Body of pancreas (tissue), 4 donors: ENCODE measurements around the gene TMEM50B. TPM values are rescaled to one million over a fixed set of nuclear protein-coding genes. Genes with fewer than 3 reads are reported as not detected.

Experiments used
- ATAC-seq: fragments of 150-250 bp; one replicate; pipeline ENCODE4 v1.9.1; 2016
- DNase-seq, 4 donors: peaks; one replicate each; pipeline ENCODE4 v3.0.0-alpha.2; 2019
- H3K27ac ChIP-seq, 4 donors: fragments of 200-600 bp; sonication (generic); 1 replicate in 3 of 4; 2 replicates in 1 of 4; pipeline versions ENCODE4 v1.5.1 to v1.6.1; 2016 to 2019; ENCODE audit warnings: mild to moderate bottlenecking in 1 of 4, mixed read lengths in 1 of 4, moderate library complexity in 1 of 4
- H3K27me3 ChIP-seq, 2 donors: fragments of 200-600 bp; sonication (generic); one replicate each; pipeline ENCODE4 v1.6.0; 2016; ENCODE audit warnings: mild to moderate bottlenecking in 1 of 2
- H3K36me3 ChIP-seq, 2 donors: fragments of 200-600 bp; sonication (generic); replicated peaks in 1 of 2; 2 replicates each; pipeline ENCODE4 v1.5.1; 2016; ENCODE audit warnings: low read depth in 2 of 2; ENCODE audit not compliant: insufficient read depth in 1 of 2
- H3K4me1 ChIP-seq: fragments of 200-600 bp; sonication (generic); one replicate; pipeline ENCODE4 v1.6.0; 2016
- H3K4me3 ChIP-seq, 2 donors: fragments of 200-600 bp; sonication (generic); 1 replicate in 1 of 2; 2 replicates in 1 of 2; pipeline ENCODE4 v1.5.1; 2016 to 2019
- H3K9me3 ChIP-seq, 3 donors: fragments of 200-600 bp; sonication (generic); 1 replicate in 2 of 3; 2 replicates in 1 of 3; pipeline ENCODE4 v1.5.1; 2016
- CTCF ChIP-seq, 7 experiments: fragments of 450-650 bp in 4 of 7; fragments of 200-600 bp in 3 of 7; sonication (generic) in 3 of 7; IDR thresholded peaks; one replicate each; pipeline ENCODE4 v1.5.1; 2016 to 2019; ENCODE audit warnings: antibody characterized with exemption in 7 of 7
- POLR2A ChIP-seq, 3 donors: fragments of 450-650 bp; IDR thresholded peaks; one replicate each; pipeline ENCODE4 v1.6.1; 2016; ENCODE audit warnings: antibody characterized with exemption in 3 of 3, mild to moderate bottlenecking in 2 of 3
- WGBS, 2 donors: methylation state at CpG; one replicate each; pipeline ENCODE4 v1.1.5; 2017; 5-methylcytosine and 5-hydroxymethylcytosine counted together
- intact Hi-C: fragments of 100-400 bp; cut with DNase I; formaldehyde crosslinking; loops from one replicate; pipeline ENCODE4 v1.15.1; 2023
- total RNA-seq, 2 donors: library from RNA; depleted of rRNA; stranded (reverse); fragments of >200 nt; gene quantifications; one replicate each; pipeline ENCODE4 v1.1.0, GENCODE V29; 2016

TMEM50B gene
- total RNA-seq, 2 donors from 2014 or later: 49.8 to 50.4 TPM

DNA sequence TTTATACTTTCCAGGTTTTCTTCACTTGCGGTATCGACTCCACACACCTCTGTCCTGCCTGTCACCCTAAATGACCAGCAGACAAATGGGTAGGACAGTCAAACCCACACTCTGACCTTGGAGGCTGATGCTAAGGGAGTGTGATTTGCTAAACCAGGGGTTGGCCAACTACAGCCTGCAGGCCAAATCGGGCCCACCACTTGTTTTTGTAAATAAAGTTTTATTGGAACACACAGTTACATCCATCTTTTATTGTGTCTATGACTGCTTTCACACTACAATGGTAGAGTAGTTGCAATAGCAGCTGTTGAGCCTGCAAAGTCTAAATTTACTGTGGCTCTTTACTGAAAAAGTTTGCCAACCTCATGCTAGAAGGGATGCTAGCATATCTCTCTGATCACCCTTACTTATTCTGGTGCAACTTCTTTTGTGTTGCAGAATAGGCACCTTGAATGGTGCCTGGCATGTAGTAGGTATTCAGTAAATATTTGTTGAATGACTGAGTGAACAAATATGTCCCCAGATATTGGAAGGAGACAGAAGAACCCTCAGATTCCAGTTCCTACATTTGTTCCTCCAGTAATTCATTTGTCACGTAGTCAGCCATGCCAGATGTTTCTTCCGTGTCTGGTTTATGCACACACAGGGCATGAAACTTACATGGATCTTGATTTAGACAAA is 57.9 kb downstream of the TMEM50B start:
- no peak for DNase-seq
- Histone ChIP-seq H3K36me3 (peaks cover 3 to 24% of the 10 kb centered on the region in 2 donors), H3K4me1 (peaks cover 7% of the 10 kb centered on the region), H3K4me3 (no peak overlapping the region), H3K9me3 (no peaks in the 10 kb centered on the region), H3K27ac (no peak overlapping the region), H3K27me3 (no peaks in the 10 kb centered on the region)
- ATAC-seq: no peak
- TF ChIP-seq CTCF (IDR thresholded peaks at IDR 0.05) (no peak), POLR2A (IDR thresholded peaks at IDR 0.05) (no peak)
- 92 to 96% methylated on average over 5 of the region's 5 CpGs for WGBS, 2 donors
- intact Hi-C loops: no loop called here

DNA sequence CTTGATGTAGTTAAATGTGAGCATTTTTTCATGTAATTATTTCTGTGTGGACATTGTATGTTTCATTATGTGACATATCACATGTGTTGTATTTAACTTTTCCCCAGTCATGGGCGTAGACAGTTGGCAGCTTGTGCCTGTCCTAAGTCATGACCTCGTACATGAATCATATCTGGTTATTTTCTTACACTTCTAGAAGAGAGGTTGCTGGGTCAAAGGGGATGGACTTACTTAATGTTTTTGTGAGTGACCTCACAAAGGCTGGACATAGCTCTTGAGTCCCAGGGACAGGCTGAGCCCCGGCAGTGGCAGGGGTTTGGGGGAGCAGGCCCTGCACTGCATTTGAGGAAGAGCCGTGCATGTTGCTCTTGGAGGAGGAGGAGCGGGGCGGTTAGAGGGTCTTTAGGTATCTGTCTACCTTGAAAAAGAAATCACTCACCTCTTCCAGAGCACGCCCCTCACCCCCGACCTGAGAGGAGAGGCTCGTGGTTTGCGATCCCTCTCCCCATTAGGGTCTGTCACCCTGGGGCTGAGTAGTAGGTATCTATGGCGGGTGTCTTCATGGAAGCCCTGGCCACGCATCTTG is 60.1 kb downstream of the TMEM50B start:
- peak; percentile 52 for ATAC-seq
- WGBS, 2 donors: 87 to 88% methylated on average over 12 of the region's 12 CpGs
- no peak for DNase-seq
- Histone ChIP-seq H3K9me3 (no peaks in the 10 kb centered on the region), H3K27ac (no peak overlapping the region), H3K27me3 (no peaks in the 10 kb centered on the region), H3K4me1 (peaks cover 7% of the 10 kb centered on the region), H3K36me3 (peaks cover 3 to 16% of the 10 kb centered on the region in 2 donors), H3K4me3 (no peak overlapping the region)
- no peak for TF ChIP-seq POLR2A (IDR thresholded peaks at IDR 0.05)
- no peak for TF ChIP-seq CTCF (IDR thresholded peaks at IDR 0.05)
- intact Hi-C loops: no loop called here

- TF ChIP-seq CTCF (IDR thresholded peaks at IDR 0.05) (no peak), POLR2A (IDR thresholded peaks at IDR 0.05) (no peak)
- 63 to 66% methylated on average over 2 of the region's 2 CpGs for WGBS, 2 donors
- intact Hi-C loops: no loop called here
- peak in 2 of 4 donors; percentile 26 to 27 for DNase-seq
- H3K27me3 ChIP-seq: no peaks in the 10 kb centered on the region
- H3K36me3 ChIP-seq: peaks cover 0 to 11% of the 10 kb centered on the region in 2 donors
- ATAC-seq: no peak
- H3K4me3 ChIP-seq: no peak overlapping the region
- no peaks in the 10 kb centered on the region for H3K9me3 ChIP-seq
- peaks cover 7% of the 10 kb centered on the region for H3K4me1 ChIP-seq
- H3K27ac ChIP-seq: peak overlapping the region in 1 of 4 donors; percentile 45
These were observed 61.1 kb downstream of the TMEM50B start for GRCh38 chr21:33418691-33419090.

DNA sequence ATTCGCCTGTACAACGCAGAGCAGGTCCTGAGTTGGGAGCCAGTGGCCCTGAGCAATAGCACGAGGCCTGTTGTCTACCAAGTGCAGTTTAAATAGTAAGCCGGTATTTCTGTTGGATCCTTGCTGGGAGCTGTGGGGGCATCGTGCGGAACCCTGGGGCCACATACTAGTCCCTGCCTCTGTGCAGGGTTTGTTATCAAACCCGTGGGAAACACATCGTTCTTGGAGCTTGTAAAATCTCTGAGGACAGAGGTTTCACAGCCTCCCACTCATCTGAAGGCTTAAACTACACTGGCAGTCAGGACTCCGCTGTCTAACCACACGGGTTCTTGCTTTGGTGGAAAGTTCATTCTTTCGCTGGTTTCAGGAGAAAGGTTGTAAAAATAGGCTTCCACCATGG is 64.8 kb downstream of the TMEM50B start:
- H3K4me1 ChIP-seq: peaks cover 35% of the 10 kb centered on the region
- DNase-seq (no peak), ATAC-seq (no peak)
- TF ChIP-seq POLR2A (IDR thresholded peaks at IDR 0.05): no peak
- no peak for TF ChIP-seq CTCF (IDR thresholded peaks at IDR 0.05)
- no peaks in the 10 kb centered on the region for H3K36me3 ChIP-seq
- H3K27ac ChIP-seq: no peak overlapping the region
- H3K27me3 ChIP-seq: no peaks in the 10 kb centered on the region
- intact Hi-C loops: no loop called here
- no peak overlapping the region for H3K4me3 ChIP-seq
- no peaks in the 10 kb centered on the region for H3K9me3 ChIP-seq
- 87 to 94% methylated on average over 11 of the region's 11 CpGs for WGBS, 2 donors

- ATAC-seq (no peak), DNase-seq (no peak)
- no peak overlapping the region for H3K4me3 ChIP-seq
- H3K27ac ChIP-seq: peak overlapping the region in 2 of 4 donors; percentile 52 to 76
- H3K9me3 ChIP-seq: no peaks in the 10 kb centered on the region
- WGBS, 2 donors: 85 to 92% methylated on average over 14 of the region's 14 CpGs
- no peak for TF ChIP-seq POLR2A (IDR thresholded peaks at IDR 0.05)
- no peak for TF ChIP-seq CTCF (IDR thresholded peaks at IDR 0.05)
- no peaks in the 10 kb centered on the region for H3K36me3 ChIP-seq
- peaks cover 35% of the 10 kb centered on the region for H3K4me1 ChIP-seq
- intact Hi-C loops: no loop called here
- no peaks in the 10 kb centered on the region for H3K27me3 ChIP-seq
These were observed 65.7 kb downstream of the TMEM50B start for GRCh38 chr21:33414068-33414467.
